Uterus (tissue), 4 donors: ENCODE measurements around the gene PKDREJ. TPM values are rescaled to one million over a fixed set of nuclear protein-coding genes. Genes with fewer than 3 reads are reported as not detected.
"Not testable (repeated sequence)": the region's sequence is repeated elsewhere in the genome, so short reads cannot be mapped to it uniquely, and the experiment has no call there.

ENCODE experiments used
- DNase-seq, 2 donors: peaks; one replicate each; pipeline ENCODE4 v3.0.0-alpha.2; 2019 to 2020
- H3K27ac ChIP-seq, 2 donors: fragments of 200-600 bp; sonication (generic); 1 replicate in 1 of 2; 2 replicates in 1 of 2; pipeline ENCODE4 v1.5.1; 2016 to 2018
- H3K27me3 ChIP-seq, 2 donors: fragments of 200-600 bp; sonication (generic); one replicate each; pipeline ENCODE4 v1.5.1; 2018 to 2019; ENCODE audit warnings: control low read depth in 1 of 2
- H3K36me3 ChIP-seq, 2 donors: fragments of 200-600 bp; sonication (generic); one replicate each; pipeline ENCODE4 v1.5.1; 2019; ENCODE audit warnings: control low read depth in 1 of 2
- H3K4me1 ChIP-seq, 2 donors: fragments of 200-600 bp; sonication (generic); one replicate each; pipeline ENCODE4 v1.5.1; 2018 to 2019; ENCODE audit warnings: control low read depth in 1 of 2
- H3K4me3 ChIP-seq, 2 donors: fragments of 200-600 bp; sonication (generic); 1 replicate in 1 of 2; 2 replicates in 1 of 2; pipeline ENCODE4 v1.5.1; 2018 to 2019; ENCODE audit warnings: mild to moderate bottlenecking in 1 of 2
- H3K9me3 ChIP-seq, 2 donors: fragments of 200-600 bp; sonication (generic); one replicate each; pipeline ENCODE4 v1.5.1; 2019; ENCODE audit warnings: control low read depth in 1 of 2
- CTCF ChIP-seq, 4 experiments: fragments of 200-600 bp in 2 of 4; fragments of 450-650 bp in 2 of 4; sonication (generic) in 2 of 4; IDR thresholded peaks; one replicate each; pipeline ENCODE4 v1.5.1; 2016 to 2019; ENCODE audit warnings: antibody characterized with exemption in 4 of 4, mild to moderate bottlenecking in 2 of 4, moderate library complexity in 1 of 4
- POLR2A ChIP-seq, 2 donors: fragments of 450-650 bp; IDR thresholded peaks; one replicate each; pipeline ENCODE4 v1.6.1; 2016; ENCODE audit warnings: antibody characterized with exemption in 2 of 2, mild to moderate bottlenecking in 1 of 2, moderate library complexity in 1 of 2
- intact Hi-C: fragments of 100-400 bp; cut with DNase I; formaldehyde crosslinking; loops from one replicate; pipeline ENCODE4 v1.15.1; 2023; ENCODE audit warnings: low total_unique reads
- total RNA-seq, 4 donors: library from RNA; depleted of rRNA in 3 of 4; stranded (reverse); fragments of >200 nt in 3 of 4; gene quantifications; one replicate each; pipeline versions ENCODE4 v1.1.0 to v1.2.4, GENCODE V29; 2014 to 2023
- donor health status: DM: yes; HTN: yes; CAD: no.

The PKDREJ gene
- total RNA-seq, 4 donors from 2014 or later, result 0.06 to 0.14 TPM; not detected in 2

DNA sequence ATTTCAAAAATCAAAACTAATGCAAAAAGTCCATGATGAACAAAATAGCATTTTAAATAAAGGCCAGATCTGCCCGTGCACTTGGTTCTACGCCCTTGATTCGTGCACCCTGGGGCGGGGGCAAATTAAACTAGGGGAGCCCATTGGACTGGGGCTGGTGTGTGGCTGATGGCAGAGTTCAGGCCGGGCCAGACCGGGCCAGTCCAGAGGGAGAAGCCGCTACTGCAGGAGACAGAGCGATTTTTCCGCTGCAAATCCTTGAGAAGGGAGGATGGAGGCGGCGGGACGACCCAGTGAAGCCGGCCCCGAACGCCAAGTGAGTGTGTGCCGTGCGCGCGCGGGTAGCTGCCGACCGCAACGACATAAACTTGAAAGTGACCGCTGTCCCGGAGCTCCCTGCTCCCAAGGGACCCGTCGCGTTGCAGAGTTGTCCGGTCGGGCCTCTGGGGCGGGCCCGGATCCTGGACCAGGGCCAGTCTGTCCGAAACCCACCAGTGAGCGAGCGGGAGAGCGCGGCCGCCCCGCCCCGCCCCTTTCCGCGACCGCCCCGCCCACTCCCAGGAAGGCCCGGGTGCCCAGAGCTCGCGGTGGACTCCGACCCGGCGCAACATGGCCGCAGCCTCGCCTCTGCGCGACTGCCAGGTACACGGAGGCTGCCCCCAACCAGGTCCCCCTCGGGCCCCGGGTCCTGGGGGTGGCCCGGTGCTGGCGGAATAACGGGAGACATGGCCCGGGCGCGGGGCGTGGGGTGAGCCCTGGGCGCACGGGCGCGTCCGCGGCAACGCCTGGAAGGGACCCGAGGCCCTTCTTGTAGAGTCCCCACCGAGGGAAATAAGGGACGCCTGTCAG, 4.5 kb upstream of the PKDREJ start, which contains the start of gene TTC38:
TTC38 (plus strand) TSS at position 578 of the 849 bp plus-strand sequence; CDS start at position 610, 32 bp downstream.
- TF ChIP-seq POLR2A (IDR thresholded peaks at IDR 0.05), result peak in 1 of 2 donors; percentile 50
- no peak for TF ChIP-seq CTCF (IDR thresholded peaks at IDR 0.05)
- peak within 1 kb of the TSS; percentile 73 to 87 for H3K27ac ChIP-seq
- peaks cover 6 to 12% of the 10 kb centered on the region in 2 donors for H3K4me1 ChIP-seq
- H3K36me3 ChIP-seq, result no peaks in the 10 kb centered on the region
- no peaks in the 10 kb centered on the region for H3K9me3 ChIP-seq
- no peaks in the 10 kb centered on the region for H3K27me3 ChIP-seq
- peak; percentile 89 to 90 for DNase-seq
- peak within 1 kb of the TSS; percentile 70 to 79 for H3K4me3 ChIP-seq
- intact Hi-C loops, result no loop called here

- H3K4me3 ChIP-seq, DNase-seq, H3K27me3 ChIP-seq, H3K9me3 ChIP-seq, H3K27ac ChIP-seq, H3K36me3 ChIP-seq, intact Hi-C loops: not testable (repeated sequence)
- peaks cover 6 to 12% of the 10 kb centered on the region in 2 donors for H3K4me1 ChIP-seq
These were observed 2.5 kb upstream of the PKDREJ start for GRCh38 chr22:46265627-46266026.

DNA sequence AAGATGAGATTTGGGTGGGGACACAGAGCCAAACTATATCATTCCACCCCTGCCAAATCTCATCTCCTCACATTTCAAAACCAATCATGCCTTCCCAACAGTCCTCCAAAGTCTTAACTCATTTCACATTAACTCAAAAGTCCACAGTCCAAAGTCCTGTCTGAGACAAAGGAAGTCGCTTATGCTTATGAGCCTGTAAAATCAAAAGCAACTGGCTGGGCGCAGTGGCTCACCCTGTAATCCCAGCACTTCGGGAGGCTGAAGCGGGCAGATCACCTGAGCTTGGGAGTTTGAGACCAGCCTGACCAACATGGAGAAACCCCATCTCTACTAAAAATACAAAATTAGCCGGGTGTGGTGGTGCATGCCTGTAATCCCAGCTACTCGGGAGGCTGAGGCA, 1.4 kb upstream of the PKDREJ start:
- peaks cover 6 to 12% of the 10 kb centered on the region in 2 donors for H3K4me1 ChIP-seq
- DNase-seq, H3K9me3 ChIP-seq, H3K27me3 ChIP-seq, H3K36me3 ChIP-seq, intact Hi-C loops, H3K4me3 ChIP-seq, H3K27ac ChIP-seq: not testable (repeated sequence)

GRCh38 chr22:46262449-46263215, 511 bp downstream of the PKDREJ start:
- Histone ChIP-seq H3K36me3 (no peaks in the 10 kb centered on the region), H3K4me1 (peaks cover 0 to 6% of the 10 kb centered on the region in 2 donors), H3K9me3 (no peaks in the 10 kb centered on the region), H3K4me3 (peak overlapping the region in 1 of 2 donors; percentile 19), H3K27ac (peak overlapping the region in 1 of 2 donors; percentile 29), H3K27me3 (no peaks in the 10 kb centered on the region)
- no peak for TF ChIP-seq POLR2A (IDR thresholded peaks at IDR 0.05)
- TF ChIP-seq CTCF (IDR thresholded peaks at IDR 0.05), result peak in 1 of 4 experiments; percentile 15
- intact Hi-C loops, result no loop called here
- DNase-seq, result peak; percentile 48 to 50

GRCh38 chr22:46260038-46260437, 3.1 kb downstream of the PKDREJ start:
- no peaks in the 10 kb centered on the region for H3K4me1 ChIP-seq
- no peaks in the 10 kb centered on the region for H3K9me3 ChIP-seq
- H3K4me3 ChIP-seq, result no peak overlapping the region
- no peaks in the 10 kb centered on the region for H3K36me3 ChIP-seq
- intact Hi-C loops, result no loop called here
- DNase-seq, result no peak
- TF ChIP-seq CTCF (IDR thresholded peaks at IDR 0.05), result no peak
- no peak for TF ChIP-seq POLR2A (IDR thresholded peaks at IDR 0.05)
- H3K27ac ChIP-seq, result no peak overlapping the region
- H3K27me3 ChIP-seq, result no peaks in the 10 kb centered on the region

GRCh38 chr22:46259374-46259773, 3.8 kb downstream of the PKDREJ start:
- no peaks in the 10 kb centered on the region for H3K9me3 ChIP-seq
- H3K27me3 ChIP-seq, result no peaks in the 10 kb centered on the region
- no peak overlapping the region for H3K4me3 ChIP-seq
- no peaks in the 10 kb centered on the region for H3K4me1 ChIP-seq
- intact Hi-C loops, result no loop called here
- TF ChIP-seq POLR2A (IDR thresholded peaks at IDR 0.05), result no peak
- no peak overlapping the region for H3K27ac ChIP-seq
- DNase-seq, result no peak
- H3K36me3 ChIP-seq, result no peaks in the 10 kb centered on the region
